Stomach smooth muscle (tissue), 2 donors: Measurements from ENCODE around the gene SLPI.

Source experiments
- H3K27ac ChIP-seq: one replicate; pipeline ENCODE4 v1.7.0; 2013; ENCODE audit warnings: mild to moderate bottlenecking, low read length, inconsistent platforms
- H3K27me3 ChIP-seq, 2 donors: one replicate each; pipeline ENCODE4 v1.7.0; 2013; ENCODE audit warnings: low read length in 2 of 2; ENCODE audit not compliant: insufficient read depth in 2 of 2, control insufficient read depth in 1 of 2
- H3K36me3 ChIP-seq, 2 donors: one replicate each; pipeline ENCODE4 v1.7.0; 2013; ENCODE audit warnings: low read length in 2 of 2; ENCODE audit not compliant: control insufficient read depth in 2 of 2, insufficient read depth in 2 of 2
- H3K4me1 ChIP-seq: one replicate; pipeline ENCODE4 v1.7.0; 2013; ENCODE audit warnings: low read length; ENCODE audit not compliant: control insufficient read depth, insufficient read depth
- H3K4me3 ChIP-seq, 2 donors: one replicate each; pipeline ENCODE4 v1.7.0; 2013; ENCODE audit warnings: low read length in 2 of 2
- H3K9ac ChIP-seq, 2 donors: one replicate each; pipeline ENCODE4 v1.7.0; 2013; ENCODE audit warnings: low read length in 2 of 2, mild to moderate bottlenecking in 1 of 2
- H3K9me3 ChIP-seq, 2 donors: one replicate each; pipeline ENCODE4 v1.7.0; 2013; ENCODE audit warnings: low read length in 2 of 2; ENCODE audit not compliant: control insufficient read depth in 2 of 2
- donor health status: healthy.
- donor health status: Pancreatic carcinoma.

The SLPI gene

DNA sequence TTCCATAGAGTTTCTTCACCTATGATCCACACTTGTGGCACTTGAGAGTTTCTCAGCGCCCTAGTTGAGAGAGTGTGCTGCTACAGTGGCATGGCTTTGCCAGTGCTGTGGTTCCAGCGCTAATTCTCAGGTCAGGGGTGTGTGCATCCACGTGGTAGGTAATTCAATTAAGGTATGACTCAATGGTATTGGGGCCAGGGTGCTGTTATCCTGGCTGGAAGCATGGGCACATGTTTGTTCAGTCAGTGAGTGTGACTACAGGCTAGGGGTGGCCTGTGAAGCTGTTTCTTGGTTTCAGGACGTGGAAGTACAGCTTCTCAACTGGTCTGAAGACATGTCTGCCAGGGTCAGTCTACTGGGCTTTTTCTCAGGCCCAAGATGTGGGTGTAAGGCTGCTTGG, 36.2 kb downstream of the SLPI start:
- no peak overlapping the region for H3K9ac ChIP-seq
- H3K27me3 ChIP-seq: no peaks in the 10 kb centered on the region
- H3K4me1 ChIP-seq: no peaks in the 10 kb centered on the region
- H3K4me3 ChIP-seq: no peak overlapping the region
- no peaks in the 10 kb centered on the region for H3K9me3 ChIP-seq
- no peak overlapping the region for H3K27ac ChIP-seq
- no peaks in the 10 kb centered on the region for H3K36me3 ChIP-seq

DNA sequence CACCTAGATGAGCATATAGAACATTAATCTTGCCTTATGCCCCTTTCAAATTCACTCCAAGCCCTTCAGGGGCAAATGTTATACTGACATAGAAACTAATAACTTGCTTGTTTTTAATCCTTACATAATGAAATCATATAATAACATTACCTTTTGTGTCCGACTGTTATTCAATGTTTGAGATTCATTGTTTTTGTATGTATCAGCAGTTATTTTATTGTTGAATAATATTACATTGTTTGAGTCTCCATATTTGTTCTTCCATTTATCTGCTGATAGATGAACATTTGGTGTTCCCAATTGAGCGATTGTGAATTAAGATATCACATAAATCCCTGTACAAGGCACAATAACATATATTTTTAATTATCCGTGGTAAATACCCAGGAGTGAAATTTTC, 41.5 kb downstream of the SLPI start:
- Histone ChIP-seq H3K9me3 (no peaks in the 10 kb centered on the region), H3K36me3 (no peaks in the 10 kb centered on the region), H3K27me3 (no peaks in the 10 kb centered on the region), H3K4me3 (no peak overlapping the region), H3K9ac (no peak overlapping the region), H3K27ac (no peak overlapping the region), H3K4me1 (no peaks in the 10 kb centered on the region)

DNA sequence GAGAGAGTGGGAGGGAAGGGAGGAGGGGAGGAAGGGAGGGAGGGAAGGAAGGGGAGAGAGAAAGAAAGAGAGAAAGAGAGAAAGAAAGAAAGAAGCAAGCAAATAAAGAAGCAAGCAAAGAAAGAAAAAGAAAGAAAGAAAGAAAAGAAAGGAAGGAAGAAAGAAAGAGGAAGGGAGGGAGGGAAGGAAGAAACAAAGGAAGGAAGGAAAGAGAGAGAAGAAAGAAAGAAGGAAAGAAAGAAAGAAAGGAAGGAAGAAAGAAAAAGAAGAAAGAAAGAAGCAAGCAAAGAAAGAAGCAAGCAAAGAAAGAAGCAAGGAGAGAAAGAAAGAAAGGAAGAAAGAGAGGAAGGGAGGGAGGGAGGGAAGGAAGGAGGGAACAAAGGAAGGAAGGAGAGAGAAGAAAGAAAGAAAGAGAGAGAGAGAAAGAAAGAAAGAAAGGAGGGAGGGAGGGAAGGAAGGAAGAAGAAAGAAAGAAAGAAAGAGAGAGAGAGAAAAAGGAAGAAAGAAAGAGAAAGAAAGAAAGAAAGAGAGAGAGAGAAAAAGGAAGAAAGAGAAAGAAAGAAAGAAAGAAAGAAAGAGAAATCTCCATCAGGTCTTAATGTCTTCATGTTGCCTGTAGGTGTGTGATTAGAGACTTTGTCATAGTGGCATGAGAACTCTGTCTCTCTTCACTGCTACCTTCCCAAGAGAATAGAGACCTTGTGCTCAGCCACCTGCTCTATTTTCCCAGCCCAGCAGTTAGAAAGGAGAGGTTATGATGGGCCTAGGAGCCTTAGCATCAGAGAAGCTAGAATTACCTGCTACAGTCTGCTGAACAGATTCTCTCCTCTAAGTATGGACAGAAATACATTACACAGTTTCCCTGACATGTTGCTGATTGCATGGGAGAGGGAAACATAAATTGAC, 42.5 kb downstream of the SLPI start:
- Histone ChIP-seq H3K4me3 (no peak overlapping the region), H3K27ac (no peak overlapping the region), H3K9ac (no peak overlapping the region), H3K36me3 (no peaks in the 10 kb centered on the region), H3K27me3 (no peaks in the 10 kb centered on the region), H3K4me1 (no peaks in the 10 kb centered on the region), H3K9me3 (no peaks in the 10 kb centered on the region)

DNA sequence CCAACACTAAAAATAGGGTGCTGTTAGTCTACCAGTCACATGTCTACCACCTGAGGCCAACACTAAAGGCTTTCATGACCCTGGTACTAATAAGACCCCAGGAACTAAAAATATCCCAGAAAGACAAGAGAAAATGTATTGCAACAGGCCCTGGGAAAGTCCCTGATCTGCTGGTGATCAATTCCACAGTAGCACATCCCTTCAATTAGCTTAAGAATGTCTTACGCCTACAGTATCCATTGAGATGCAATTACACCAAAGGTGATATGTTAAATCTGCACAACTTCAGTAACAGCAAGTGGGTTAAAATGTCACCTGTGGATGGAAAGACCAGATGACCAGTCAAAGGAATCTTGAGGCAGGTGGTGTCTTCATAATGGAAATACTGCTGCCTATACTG, 44.4 kb downstream of the SLPI start:
- no peak overlapping the region for H3K27ac ChIP-seq
- no peak overlapping the region for H3K4me3 ChIP-seq
- H3K4me1 ChIP-seq: no peaks in the 10 kb centered on the region
- no peaks in the 10 kb centered on the region for H3K27me3 ChIP-seq
- H3K9ac ChIP-seq: no peak overlapping the region
- no peaks in the 10 kb centered on the region for H3K9me3 ChIP-seq
- H3K36me3 ChIP-seq: no peaks in the 10 kb centered on the region

- Histone ChIP-seq H3K4me3 (no peak within 1 kb of the TSS), H3K9ac (no peak within 1 kb of the TSS), H3K9me3 (peaks cover 3% of the 10 kb centered on the region in 2 donors), H3K27ac (no peak within 1 kb of the TSS), H3K27me3 (no peaks in the 10 kb centered on the region), H3K36me3 (no peaks in the 10 kb centered on the region), H3K4me1 (no peaks in the 10 kb centered on the region)
These were observed 47.6 kb downstream of the SLPI start, which contains the start of gene SEMG1 for GRCh38 chr20:45206725-45207124. Gene SEMG1, plus strand, starts transcription at chr20:45207033. Its CDS starts 21 bp downstream, at chr20:45207054.
